ENCODE results near the gene HOXD12.

DNA sequence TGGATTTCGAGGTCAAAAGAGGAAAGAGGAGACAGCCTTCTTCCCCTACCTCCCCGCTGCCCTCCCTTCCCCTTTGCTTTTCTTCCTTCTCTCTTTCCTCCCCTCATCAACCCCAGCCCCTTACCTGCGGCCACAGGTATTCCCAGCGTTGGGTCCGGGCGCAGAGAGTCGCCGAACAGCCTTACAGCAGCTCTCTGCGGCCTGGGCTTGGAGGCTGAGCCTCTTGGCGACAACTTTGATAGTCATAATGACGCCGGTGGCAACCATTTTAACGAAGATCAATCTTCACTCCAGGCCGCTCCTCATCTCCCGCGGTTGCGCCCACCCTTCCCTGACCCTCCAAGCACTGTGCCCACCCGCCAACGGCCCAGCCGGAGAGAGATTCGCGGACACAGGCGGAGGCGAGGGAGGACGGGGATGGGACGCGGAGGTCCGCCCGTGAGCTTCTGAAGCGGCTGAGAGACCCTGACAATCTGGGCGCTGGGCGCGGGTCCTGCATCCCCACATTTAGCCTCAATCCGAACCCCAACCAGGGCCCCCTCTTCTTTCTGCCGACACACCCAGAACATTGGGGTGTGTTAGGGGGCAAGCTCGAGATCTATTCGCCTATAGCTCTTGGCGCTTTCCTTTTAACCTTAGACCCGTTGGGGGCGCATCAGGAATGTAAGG, 14.3 kb upstream of the HOXD12 start:
- no peak for TF ChIP-seq CEBPB (IDR thresholded peaks at IDR 0.05; ENCODE audit: low read depth)
- TF ChIP-seq, protein P1, sequence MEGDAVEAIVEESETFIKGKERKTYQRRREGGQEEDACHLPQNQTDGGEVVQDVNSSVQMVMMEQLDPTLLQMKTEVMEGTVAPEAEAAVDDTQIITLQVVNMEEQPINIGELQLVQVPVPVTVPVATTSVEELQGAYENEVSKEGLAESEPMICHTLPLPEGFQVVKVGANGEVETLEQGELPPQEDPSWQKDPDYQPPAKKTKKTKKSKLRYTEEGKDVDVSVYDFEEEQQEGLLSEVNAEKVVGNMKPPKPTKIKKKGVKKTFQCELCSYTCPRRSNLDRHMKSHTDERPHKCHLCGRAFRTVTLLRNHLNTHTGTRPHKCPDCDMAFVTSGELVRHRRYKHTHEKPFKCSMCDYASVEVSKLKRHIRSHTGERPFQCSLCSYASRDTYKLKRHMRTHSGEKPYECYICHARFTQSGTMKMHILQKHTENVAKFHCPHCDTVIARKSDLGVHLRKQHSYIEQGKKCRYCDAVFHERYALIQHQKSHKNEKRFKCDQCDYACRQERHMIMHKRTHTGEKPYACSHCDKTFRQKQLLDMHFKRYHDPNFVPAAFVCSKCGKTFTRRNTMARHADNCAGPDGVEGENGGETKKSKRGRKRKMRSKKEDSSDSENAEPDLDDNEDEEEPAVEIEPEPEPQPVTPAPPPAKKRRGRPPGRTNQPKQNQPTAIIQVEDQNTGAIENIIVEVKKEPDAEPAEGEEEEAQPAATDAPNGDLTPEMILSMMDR (IDR thresholded peaks at IDR 0.05 in 2 of 3, conservative IDR thresholded peaks at IDR 0.05 in 1 of 3; ENCODE audit: borderline replicate concordance in 1 of 3, insufficient read depth in 1 of 3, low read depth in 2 of 3, low read length in 2 of 3), result no peak
- TF ChIP-seq POLR2AphosphoS5 (IDR thresholded peaks at IDR 0.05; ENCODE audit: low read depth, low read length), result no peak
- no peak for TF ChIP-seq EZH2phosphoT487 (IDR thresholded peaks at IDR 0.05; ENCODE audit: borderline replicate concordance)
- TF ChIP-seq, protein P2, sequence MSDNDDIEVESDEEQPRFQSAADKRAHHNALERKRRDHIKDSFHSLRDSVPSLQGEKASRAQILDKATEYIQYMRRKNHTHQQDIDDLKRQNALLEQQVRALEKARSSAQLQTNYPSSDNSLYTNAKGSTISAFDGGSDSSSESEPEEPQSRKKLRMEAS (IDR thresholded peaks at IDR 0.05), result no peak
- no peak for TF ChIP-seq CBX3 (IDR thresholded peaks at IDR 0.05; ENCODE audit: low read depth)
- no peak for TF ChIP-seq TCF7L2 (IDR thresholded peaks at IDR 0.05; ENCODE audit: borderline replicate concordance, extremely low read depth, insufficient read depth, insufficient read length)
- TF ChIP-seq POLR2A (IDR thresholded peaks at IDR 0.05; ENCODE audit: borderline replicate concordance, extremely low read depth, insufficient read depth, insufficient read length), result no peak
- no peak for TF ChIP-seq ELF1 (IDR thresholded peaks at IDR 0.05; ENCODE audit: borderline replicate concordance, low read depth)
- TF ChIP-seq EZH2 (IDR thresholded peaks at IDR 0.05), result no peak
- TF ChIP-seq JUND (IDR thresholded peaks at IDR 0.05), result no peak

Measured in HCT116 (cell line).